Gastrocnemius medialis (tissue), 4 donors: ENCODE data around the gene KRTAP4-7. TPM values are rescaled to one million over a fixed set of nuclear protein-coding genes. Genes with fewer than 3 reads are reported as not detected.
"Not testable (repeated sequence)": the region's sequence is repeated elsewhere in the genome, so short reads cannot be mapped to it uniquely, and the experiment has no call there.

ENCODE experiments used
- ATAC-seq, 2 donors: fragments of 150-250 bp; one replicate each; pipeline ENCODE4 v1.9.1; 2016
- DNase-seq, 2 donors: peaks; one replicate each; pipeline ENCODE4 v3.0.0-alpha.2; 2019
- H3K27ac ChIP-seq, 4 donors: fragments of 200-600 bp; sonication (generic); 1 replicate in 1 of 4; 2 replicates in 3 of 4; pipeline ENCODE4 v1.5.1; 2016 to 2018; ENCODE audit warnings: mild to moderate bottlenecking in 2 of 4, moderate library complexity in 1 of 4
- H3K27me3 ChIP-seq, 3 donors: fragments of 200-600 bp; sonication (generic) in 2 of 3; 1 replicate in 1 of 3; 2 replicates in 2 of 3; pipeline versions ENCODE4 v1.5.1 to v1.6.0; 2016 to 2019; ENCODE audit warnings: mild to moderate bottlenecking in 1 of 3, moderate library complexity in 1 of 3
- H3K36me3 ChIP-seq, 2 donors: fragments of 200-600 bp; sonication (generic) in 1 of 2; one replicate each; pipeline ENCODE4 v1.5.1; 2017 to 2018
- H3K4me1 ChIP-seq, 2 donors: fragments of 200-600 bp; sonication (generic) in 1 of 2; one replicate each; pipeline ENCODE4 v1.5.1; 2016 to 2017; ENCODE audit warnings: mild to moderate bottlenecking in 2 of 2
- H3K4me3 ChIP-seq, 4 donors: fragments of 200-600 bp; sonication (generic) in 3 of 4; 1 replicate in 1 of 4; 2 replicates in 3 of 4; pipeline ENCODE4 v1.5.1; 2016 to 2019; ENCODE audit warnings: mild to moderate bottlenecking in 2 of 4
- H3K9me3 ChIP-seq, 3 donors: fragments of 200-600 bp; sonication (generic) in 2 of 3; 1 replicate in 1 of 3; 2 replicates in 2 of 3; pipeline ENCODE4 v1.5.1; 2016 to 2019
- POLR2A ChIP-seq, 2 donors: fragments of 450-650 bp; IDR thresholded peaks; one replicate each; pipeline ENCODE4 v1.6.1; 2017; ENCODE audit warnings: antibody characterized with exemption in 2 of 2, mild to moderate bottlenecking in 2 of 2, moderate library complexity in 2 of 2
- in situ Hi-C, 4 donors: fragments of 200-750 bp; cut with MboI; loops; one replicate each; pipeline versions ENCODE4 v1.15.0 to v1.8.0; 2017; ENCODE audit warnings: low sequenced_read_pairs in 4 of 4
- intact Hi-C: fragments of 100-400 bp; cut with DNase I; formaldehyde crosslinking; loops from one replicate; pipeline ENCODE4 v1.15.1; 2023; ENCODE audit warnings: low total_unique reads
- total RNA-seq, 4 donors: library from RNA; depleted of rRNA; stranded (reverse); fragments of >200 nt; gene quantifications; one replicate each; pipeline versions ENCODE4 v1.1.0 to v1.2.3, GENCODE V29; 2016
- TF ChIP-seq, protein P1 (sequence below), 5 experiments: fragments of 450-650 bp in 3 of 5; fragments of 200-600 bp in 2 of 5; sonication (generic) in 2 of 5; IDR thresholded peaks in 4 of 5; conservative IDR thresholded peaks in 1 of 5; 1 replicate in 4 of 5; 2 replicates in 1 of 5; pipeline ENCODE4 v1.5.1; 2016 to 2019; ENCODE audit warnings: antibody characterized with exemption in 5 of 5, mild to moderate bottlenecking in 3 of 5, moderate library complexity in 3 of 5

KRTAP4-7 gene
- total RNA-seq, 4 donors from 2014 or later = not detected

DNA sequence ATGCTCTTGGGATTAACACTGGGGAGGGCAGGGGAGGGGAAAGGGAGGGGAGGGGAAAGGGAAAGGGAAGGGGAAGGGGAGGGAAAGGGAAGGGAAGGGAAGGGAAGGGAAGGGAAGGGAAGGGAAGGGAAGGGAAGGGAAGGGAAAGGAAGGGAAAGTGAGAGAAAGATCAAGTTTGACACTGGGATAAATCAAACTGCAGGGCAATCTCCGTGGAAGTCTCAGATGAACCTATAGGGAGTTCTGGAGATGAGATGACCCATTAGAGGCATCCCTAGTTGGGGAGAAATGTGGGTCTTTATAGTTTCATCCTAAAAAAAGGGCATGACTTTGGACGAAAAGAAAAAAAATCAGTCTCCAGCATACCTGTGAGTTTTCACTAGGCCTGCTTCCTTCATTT is 37.8 kb downstream of the KRTAP4-7 start:
- no peaks in the 10 kb centered on the region for H3K4me1 ChIP-seq
- no peaks in the 10 kb centered on the region for H3K9me3 ChIP-seq
- H3K27ac ChIP-seq = no peak overlapping the region
- H3K4me3 ChIP-seq = no peak overlapping the region
- no peaks in the 10 kb centered on the region for H3K36me3 ChIP-seq
- peaks cover 0 to 7% (median 0%) of the 10 kb centered on the region in 3 donors for H3K27me3 ChIP-seq
- ATAC-seq = no peak
- no peak for DNase-seq
- in situ Hi-C loops = no loop called here
- intact Hi-C loops = no loop called here
- TF ChIP-seq, protein P1, sequence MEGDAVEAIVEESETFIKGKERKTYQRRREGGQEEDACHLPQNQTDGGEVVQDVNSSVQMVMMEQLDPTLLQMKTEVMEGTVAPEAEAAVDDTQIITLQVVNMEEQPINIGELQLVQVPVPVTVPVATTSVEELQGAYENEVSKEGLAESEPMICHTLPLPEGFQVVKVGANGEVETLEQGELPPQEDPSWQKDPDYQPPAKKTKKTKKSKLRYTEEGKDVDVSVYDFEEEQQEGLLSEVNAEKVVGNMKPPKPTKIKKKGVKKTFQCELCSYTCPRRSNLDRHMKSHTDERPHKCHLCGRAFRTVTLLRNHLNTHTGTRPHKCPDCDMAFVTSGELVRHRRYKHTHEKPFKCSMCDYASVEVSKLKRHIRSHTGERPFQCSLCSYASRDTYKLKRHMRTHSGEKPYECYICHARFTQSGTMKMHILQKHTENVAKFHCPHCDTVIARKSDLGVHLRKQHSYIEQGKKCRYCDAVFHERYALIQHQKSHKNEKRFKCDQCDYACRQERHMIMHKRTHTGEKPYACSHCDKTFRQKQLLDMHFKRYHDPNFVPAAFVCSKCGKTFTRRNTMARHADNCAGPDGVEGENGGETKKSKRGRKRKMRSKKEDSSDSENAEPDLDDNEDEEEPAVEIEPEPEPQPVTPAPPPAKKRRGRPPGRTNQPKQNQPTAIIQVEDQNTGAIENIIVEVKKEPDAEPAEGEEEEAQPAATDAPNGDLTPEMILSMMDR (IDR thresholded peaks at IDR 0.05 in 4 of 5, conservative IDR thresholded peaks at IDR 0.05 in 1 of 5) = no peak
- no peak for TF ChIP-seq POLR2A (IDR thresholded peaks at IDR 0.05)

DNA sequence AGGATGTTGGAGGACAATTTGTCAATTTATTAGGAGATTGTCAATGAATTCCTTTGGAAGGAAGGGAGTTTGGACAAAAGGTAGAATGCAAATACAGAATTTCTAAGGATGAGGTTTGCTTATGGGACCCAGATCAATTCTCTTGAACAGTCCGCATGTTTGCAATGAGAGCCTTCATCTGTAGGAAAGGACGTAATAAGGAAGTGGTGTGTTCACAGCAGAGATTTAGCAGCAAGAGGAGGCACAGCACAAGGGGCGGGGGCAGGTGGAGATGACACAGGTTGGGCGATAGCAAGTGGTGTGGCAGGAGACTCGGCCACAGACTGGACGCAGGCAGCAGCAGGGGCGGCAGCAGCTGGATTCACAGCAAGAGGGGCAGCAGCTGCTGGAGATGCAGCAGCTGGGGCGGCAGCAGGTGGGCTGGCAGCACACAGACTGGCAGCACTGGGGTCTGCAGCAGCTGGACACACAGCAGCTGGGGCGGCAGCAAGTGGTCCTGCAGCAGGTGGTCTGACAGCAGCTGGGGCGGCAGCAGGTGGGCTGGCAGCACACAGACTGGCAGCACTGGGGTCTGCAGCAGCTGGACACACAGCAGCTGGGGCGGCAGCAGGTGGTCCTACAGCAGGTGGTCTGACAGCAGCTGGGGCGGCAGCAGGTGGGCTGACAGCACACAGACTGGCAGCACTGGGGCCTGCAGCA is 39.5 kb downstream of the KRTAP4-7 start:
- intact Hi-C loops, H3K36me3 ChIP-seq, H3K4me1 ChIP-seq: not testable (repeated sequence)

DNA sequence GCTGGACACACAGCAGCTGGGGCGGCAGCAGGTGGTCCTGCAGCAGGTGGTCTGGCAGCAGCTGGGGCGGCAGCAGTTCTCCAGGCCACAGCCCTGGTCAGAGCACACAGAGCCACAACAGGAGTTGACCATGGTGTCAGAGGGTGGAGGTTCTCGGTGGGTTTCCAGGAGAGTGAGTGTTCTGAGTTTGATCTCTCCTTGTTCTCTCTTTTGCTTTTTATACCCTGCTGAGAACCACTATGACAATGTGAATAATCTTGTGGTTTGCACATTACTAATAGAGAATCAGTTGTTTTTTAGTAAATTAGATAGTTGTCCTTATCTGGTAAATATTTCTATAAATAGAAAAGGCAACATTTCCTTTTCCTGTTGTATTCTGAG is 40.0 kb downstream of the KRTAP4-7 start, which contains the start of gene KRTAP4-12:
Gene KRTAP4-12, minus strand, starts transcription at position 192 of the 381 bp plus-strand sequence. Its CDS starts 60 bp downstream, at position 132.
- H3K27me3 ChIP-seq, H3K4me3 ChIP-seq, H3K27ac ChIP-seq, intact Hi-C loops, H3K36me3 ChIP-seq, H3K9me3 ChIP-seq, DNase-seq, ATAC-seq, in situ Hi-C loops, H3K4me1 ChIP-seq: not testable (repeated sequence)

More for the DNA sequence above, 39.5 kb downstream of the KRTAP4-7 start:
- H3K27ac ChIP-seq, in situ Hi-C loops, DNase-seq, H3K4me3 ChIP-seq, H3K27me3 ChIP-seq, ATAC-seq, H3K9me3 ChIP-seq: not testable (repeated sequence)

DNA sequence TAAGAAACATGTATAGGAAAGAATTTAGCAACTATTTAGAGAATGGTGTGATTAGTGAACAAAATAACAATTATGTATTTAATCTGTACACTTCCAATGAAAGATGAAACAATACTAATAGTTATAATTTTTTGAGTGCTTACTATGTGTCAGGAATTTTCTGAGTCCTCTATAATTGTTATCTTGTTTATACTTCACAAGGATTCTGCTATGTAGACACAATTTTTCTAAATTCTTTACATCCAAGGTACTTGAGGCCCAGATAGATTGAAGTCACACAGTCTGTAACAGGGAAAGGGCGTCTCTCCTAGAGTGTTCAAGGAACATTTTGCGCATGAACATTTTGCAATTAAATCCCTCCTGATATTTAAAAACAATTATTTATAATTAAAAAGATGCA is 41.1 kb downstream of the KRTAP4-7 start:
- Histone ChIP-seq H3K36me3 (no peaks in the 10 kb centered on the region), H3K9me3 (no peaks in the 10 kb centered on the region), H3K27me3 (peaks cover 0 to 4% (median 0%) of the 10 kb centered on the region in 3 donors), H3K4me3 (no peak overlapping the region), H3K27ac (no peak overlapping the region), H3K4me1 (no peaks in the 10 kb centered on the region)
- TF ChIP-seq, protein P1 (IDR thresholded peaks at IDR 0.05 in 4 of 5, conservative IDR thresholded peaks at IDR 0.05 in 1 of 5) = no peak
- no peak for TF ChIP-seq POLR2A (IDR thresholded peaks at IDR 0.05)
- no peak for DNase-seq
- intact Hi-C loops (no loop called here), in situ Hi-C loops (no loop called here)
- no peak for ATAC-seq

DNA sequence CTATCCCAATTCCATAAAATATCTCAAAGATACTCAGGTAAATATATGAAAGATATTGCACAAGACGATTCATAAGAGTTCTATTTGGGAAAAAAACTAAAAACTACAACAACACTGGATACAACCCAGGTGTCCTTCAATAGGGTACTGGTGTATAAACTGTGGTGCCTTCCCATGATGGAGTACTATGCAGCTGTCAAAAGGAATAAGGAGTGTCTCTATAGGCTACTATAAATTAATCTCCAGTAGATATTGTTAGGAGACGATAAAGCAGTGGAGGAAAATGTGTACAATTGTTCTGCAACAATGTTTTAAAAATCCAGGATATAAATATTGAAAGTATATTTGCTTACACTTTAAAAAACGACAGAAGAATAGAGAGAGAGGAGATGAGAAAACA is 42.5 kb downstream of the KRTAP4-7 start:
- in situ Hi-C loops = no loop called here
- TF ChIP-seq, protein P1 (IDR thresholded peaks at IDR 0.05 in 4 of 5, conservative IDR thresholded peaks at IDR 0.05 in 1 of 5) = no peak
- no peak for TF ChIP-seq POLR2A (IDR thresholded peaks at IDR 0.05)
- peaks cover 0 to 4% (median 0%) of the 10 kb centered on the region in 3 donors for H3K27me3 ChIP-seq
- H3K4me3 ChIP-seq = no peak overlapping the region
- H3K36me3 ChIP-seq = no peaks in the 10 kb centered on the region
- intact Hi-C loops = no loop called here
- ATAC-seq = no peak
- H3K4me1 ChIP-seq = no peaks in the 10 kb centered on the region
- no peak overlapping the region for H3K27ac ChIP-seq
- no peak for DNase-seq
- no peaks in the 10 kb centered on the region for H3K9me3 ChIP-seq
